CD4-positive, alpha-beta T cell treated with Interleukin-2 at 100 ng/mL for 4 hours (primary cell): ENCODE results near the gene ADAMTS17.

Experiments
- DNase-seq: peaks from one replicate; pipeline ENCODE4 v3.0.0-alpha.2; 2020; ENCODE audit warnings: low spot score

The ADAMTS17 gene

GRCh38 chr15:100029868-100030479 is 311.8 kb downstream of the ADAMTS17 start:
- no peak for DNase-seq

DNA sequence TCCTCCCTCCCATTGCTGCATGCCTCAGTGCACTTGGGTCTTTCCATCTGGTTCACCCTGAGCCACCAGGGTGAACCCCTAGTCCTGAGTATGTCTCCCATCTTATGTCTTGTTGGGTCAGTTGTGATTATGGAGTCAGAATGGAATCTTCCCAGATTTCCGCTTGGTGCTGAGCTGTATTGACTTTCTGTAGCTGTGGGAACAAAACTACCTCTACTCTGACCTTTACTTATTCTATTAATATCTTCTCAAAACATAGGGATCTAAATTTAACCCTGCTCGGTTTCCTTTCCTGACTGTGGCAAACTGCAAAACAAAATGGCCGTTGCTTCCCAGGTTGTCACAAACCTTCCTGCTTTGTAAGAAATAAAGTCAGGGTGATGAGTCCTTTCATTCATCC is 312.7 kb downstream of the ADAMTS17 start:
- DNase-seq = no peak

GRCh38 chr15:100026041-100026440 is 315.7 kb downstream of the ADAMTS17 start:
- no peak for DNase-seq

DNA sequence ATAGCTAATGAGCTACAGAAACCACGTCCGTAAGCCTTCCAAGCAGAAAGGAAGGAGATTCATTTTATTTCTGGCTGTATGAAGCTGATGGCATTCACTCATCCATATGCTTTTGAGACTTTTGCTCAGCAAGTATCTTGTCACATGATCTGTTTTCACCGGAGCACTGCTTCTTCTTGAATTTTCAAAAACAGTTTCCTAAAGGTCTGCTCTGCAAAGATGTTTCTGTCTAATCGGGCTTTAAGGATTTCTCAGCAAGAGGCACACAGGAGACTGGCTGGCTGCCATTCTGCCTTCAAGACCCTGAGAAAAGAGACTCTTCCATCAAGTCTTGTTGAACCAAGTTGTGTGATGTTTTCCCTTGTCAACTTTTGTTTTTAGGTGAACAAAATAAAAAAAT is 319.0 kb downstream of the ADAMTS17 start:
- DNase-seq = no peak

- no peak for DNase-seq
Observed at GRCh38 chr15:100022391-100022790, 319.4 kb downstream of the ADAMTS17 start.

DNA sequence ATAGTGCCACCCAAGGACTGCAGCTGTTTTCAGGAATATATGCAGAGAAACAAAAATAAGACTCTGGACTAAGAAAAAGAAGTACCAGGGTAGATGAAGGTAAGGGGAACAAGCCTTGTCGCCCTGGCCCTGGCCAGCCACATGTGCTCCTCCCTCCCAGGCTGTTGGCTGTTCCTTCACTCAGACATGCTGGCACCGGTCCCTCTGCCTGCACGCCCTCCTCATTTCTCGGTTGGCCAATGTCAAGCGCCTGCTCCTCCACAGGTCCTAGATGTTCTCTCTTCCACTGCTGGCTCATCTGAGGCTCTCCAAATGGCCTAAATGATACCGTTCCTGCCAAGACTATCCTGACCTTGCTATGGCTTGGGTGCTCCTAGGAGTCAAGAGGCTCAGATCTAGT is 320.1 kb downstream of the ADAMTS17 start:
- no peak for DNase-seq

- no peak for DNase-seq
Observed at GRCh38 chr15:100020614-100021013, 321.2 kb downstream of the ADAMTS17 start.

DNA sequence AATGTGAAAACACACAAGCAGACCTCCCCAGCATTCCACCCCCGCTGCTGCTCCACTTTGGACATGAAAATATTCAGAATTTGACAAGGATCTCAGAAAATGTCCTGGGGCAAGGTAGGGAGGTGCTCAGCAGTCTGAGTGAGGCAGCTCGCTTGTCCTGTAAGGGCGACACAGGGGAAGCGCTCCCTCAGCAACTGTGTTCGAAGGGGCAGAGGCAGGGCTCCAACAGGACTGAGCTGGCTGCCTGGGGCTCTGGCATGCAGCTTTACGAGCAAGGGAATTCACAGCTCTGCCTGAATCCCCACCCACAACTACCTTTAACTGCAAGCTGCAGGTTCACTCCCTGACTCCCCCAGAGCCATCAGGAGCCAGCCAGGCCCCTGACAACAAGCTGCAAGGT is 321.6 kb downstream of the ADAMTS17 start:
- no peak for DNase-seq

DNA sequence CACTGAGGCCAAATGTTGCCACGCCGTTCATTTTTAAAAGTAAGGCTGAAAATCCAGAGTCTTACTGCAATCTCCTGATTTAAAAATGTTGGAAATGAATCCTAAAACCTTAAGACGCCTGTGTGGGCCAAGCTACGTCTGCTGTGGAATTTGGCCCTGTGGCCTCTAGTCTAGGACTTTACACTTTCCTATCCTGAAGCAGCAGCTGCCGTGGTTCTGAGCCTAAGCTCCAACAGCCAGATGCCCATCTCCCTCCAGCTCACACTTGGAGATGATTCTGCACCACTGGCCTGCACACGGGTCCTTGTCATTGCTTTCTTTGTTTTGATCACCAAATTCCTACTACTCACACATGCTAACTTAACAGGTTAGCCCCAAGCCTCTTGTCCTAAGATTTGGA is 322.2 kb downstream of the ADAMTS17 start:
- no peak for DNase-seq

DNA sequence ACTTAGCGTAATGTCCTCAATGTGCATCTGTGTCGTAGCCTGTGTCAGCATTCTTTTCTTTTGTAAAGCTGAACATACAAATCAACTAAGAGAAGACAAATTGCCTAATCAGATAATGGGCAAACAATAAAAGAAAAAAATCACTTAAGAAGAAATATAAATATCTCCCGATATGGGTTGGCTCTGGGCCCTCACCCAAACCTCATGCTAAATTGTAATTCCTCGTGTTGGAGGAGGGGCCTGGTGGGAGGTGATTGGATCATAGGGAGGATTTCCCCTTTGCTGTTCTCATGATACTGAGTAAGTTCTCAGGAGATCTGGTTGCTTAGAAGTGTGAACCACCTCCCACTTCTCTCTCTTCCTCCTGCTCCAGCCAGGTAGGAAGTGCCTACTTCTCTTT is 323.6 kb downstream of the ADAMTS17 start:
- DNase-seq = no peak

GRCh38 chr15:100017140-100017539 is 324.6 kb downstream of the ADAMTS17 start:
- DNase-seq = no peak

GRCh38 chr15:100016632-100017031 is 325.1 kb downstream of the ADAMTS17 start:
- no peak for DNase-seq

GRCh38 chr15:100011235-100011634 is 330.5 kb downstream of the ADAMTS17 start:
- no peak for DNase-seq

DNA sequence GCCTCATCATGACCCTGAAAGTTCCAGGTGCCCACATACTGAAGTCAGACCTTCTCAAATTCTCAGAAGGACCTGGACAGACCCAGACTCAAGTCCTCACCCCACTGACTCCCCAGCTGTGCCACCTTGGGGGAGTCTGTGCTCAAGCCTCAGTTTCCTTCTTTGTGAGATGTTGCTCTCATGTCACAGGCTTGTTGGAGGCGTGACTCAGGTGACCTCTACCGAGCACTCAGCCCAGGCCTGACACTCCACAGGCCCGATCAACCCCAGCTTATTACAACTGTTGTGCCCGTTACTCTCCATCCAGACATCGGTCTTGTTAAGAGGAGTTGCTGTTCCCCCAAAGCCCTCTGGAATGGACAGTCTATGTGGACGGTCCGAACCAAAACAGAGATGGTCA is 332.4 kb downstream of the ADAMTS17 start:
- DNase-seq = no peak

DNA sequence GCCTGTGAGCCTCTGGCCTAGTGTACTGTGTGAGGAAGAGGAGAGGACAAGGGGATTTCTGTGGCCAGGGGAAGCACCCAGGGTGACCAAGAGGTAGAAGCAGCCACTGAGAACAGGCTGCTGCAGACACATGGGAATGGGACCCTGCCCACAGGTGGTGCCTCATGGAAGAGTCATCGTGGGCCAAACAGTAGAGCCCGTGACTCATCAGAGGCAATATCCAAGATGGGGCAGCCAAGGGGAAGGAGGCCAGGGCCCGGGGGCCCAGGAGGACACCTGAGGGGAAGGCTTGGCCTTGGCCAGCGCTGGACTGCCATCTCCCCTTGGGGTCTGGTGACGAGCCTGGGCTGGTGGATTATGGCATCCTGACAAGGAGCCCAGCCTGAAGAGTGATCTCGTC is 333.5 kb downstream of the ADAMTS17 start:
- DNase-seq = no peak

GRCh38 chr15:100007609-100008008 is 334.2 kb downstream of the ADAMTS17 start:
- no peak for DNase-seq

- no peak for DNase-seq
Observed at GRCh38 chr15:100005715-100006114, 336.1 kb downstream of the ADAMTS17 start.

DNA sequence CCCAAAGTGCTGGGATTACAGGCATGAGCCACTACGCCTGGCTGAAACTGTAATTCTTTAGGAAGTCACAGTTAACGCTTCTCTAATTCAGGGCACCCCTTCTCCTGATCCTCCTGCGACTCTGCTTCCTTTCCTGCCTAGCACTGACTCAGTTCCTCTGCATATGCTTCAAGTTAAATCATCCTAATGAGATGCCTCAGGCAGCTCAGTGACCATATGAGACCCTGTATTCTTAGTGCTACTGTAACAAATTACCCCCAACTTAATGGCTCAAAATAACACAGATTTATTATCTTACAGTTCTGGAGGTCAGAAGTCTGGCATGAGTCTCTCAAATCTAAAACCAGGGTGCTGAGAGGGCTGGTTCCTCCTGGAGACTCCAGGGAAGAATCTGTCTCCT is 336.8 kb downstream of the ADAMTS17 start:
- no peak for DNase-seq

- no peak for DNase-seq
Observed at GRCh38 chr15:100002787-100003536, 338.8 kb downstream of the ADAMTS17 start.

DNA sequence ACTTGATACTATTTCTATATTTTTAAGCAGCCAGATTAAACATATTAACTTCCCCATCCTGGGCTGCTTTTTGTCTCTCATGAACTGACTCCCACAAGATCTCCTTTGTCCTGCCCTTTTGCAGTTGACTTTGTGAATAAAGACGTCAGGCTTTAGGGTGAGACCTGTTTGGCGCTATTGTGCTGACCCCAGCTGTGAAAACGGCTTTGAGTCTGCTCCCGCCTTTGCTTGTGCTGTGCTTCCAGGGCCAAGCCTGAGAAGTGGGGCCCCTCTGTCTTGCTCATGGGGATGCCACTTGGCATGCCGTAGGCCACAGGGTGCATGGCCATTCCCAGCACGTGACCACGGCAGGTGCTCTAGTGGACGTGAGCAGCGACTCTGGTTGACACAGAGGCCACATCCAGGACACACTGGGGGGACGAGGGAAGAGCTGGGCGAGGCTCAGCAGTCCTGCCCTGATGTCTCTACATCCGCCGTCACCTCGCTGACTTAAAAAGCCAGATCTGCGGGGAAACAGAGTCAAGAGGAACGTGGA is 339.6 kb downstream of the ADAMTS17 start:
- no peak for DNase-seq

DNA sequence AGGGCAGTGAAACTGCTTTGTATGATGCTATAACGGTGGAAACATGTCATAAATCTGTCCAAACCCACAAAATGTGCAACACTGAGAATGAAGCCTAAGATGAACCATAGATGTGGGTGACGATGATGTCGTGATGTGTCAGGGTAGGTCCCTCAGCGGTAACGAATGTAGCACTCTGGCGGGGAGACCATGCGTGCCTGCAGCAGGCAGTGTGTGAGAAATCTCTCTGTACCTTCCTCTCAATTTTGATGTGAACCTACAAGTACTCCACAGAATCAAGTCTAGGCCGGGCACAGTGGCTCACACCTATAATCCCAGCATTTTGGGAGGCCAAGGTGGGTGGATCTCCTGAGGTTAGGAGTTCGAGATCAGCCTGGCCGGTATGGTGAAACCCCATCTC is 340.4 kb downstream of the ADAMTS17 start:
- DNase-seq = no peak

- no peak for DNase-seq
Observed at GRCh38 chr15:99999282-100000070, 342.3 kb downstream of the ADAMTS17 start.

- no peak for DNase-seq
Observed at GRCh38 chr15:99998661-99999101, 343.1 kb downstream of the ADAMTS17 start.
